NCI-H345 (cell line): ENCODE measurements around the gene HMGA1.

Experiments used
- DNase-seq: peaks from one replicate; lab custom pipeline; 2025; lab: John Stamatoyannopoulos, UW

The HMGA1 gene

DNA sequence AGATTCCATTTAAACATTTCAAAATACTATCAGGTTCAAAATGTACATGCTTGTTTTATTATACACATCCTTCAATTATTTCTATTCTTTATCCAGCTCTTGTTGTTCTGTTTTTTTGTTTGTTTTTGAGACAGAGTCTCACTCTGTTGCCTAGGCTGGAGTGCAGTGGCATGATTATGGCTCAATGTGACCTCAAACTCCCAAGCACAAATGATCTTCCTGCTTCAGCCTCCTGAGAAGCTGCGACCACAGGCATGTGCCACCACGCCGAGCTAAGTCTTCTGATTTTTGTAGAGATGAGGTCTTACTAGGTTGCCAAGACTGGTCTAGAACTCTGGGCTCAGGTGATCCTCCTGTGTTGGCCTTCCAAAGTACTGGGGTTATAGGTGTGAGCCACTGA, 56.3 kb downstream of the HMGA1 start:
- DNase-seq = no peak

DNA sequence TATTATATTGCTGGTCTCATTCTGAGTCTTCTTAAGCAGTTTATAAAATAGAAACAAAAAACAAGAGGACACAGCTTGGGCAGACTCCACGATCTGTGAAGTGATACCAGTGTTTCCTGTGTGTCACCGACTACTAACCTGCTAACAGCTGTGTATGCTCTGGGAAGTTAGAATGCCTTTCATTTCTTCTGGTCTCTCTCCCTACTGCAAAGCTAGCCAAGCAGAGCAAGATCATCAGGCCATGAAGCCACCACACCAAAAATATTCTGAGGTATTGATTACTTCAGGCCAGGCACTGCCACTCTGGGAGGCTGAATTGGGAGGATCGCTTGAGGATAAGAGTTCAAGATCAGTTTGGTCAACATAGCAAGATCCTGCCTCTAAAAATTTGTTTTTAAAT, 59.0 kb downstream of the HMGA1 start:
- no peak for DNase-seq
